GM13976 (cell line): Measurements from ENCODE around the gene CD274.

Source experiments
- DNase-seq: peaks from one replicate; pipeline ENCODE4 v3.0.0; 2012; ENCODE audit warnings: low spot score
- in situ Hi-C: fragments of 300-500 bp; cut with MboI; formaldehyde crosslinking; loops from one replicate; pipeline ENCODE4 v1.12.0; 2022; ENCODE audit warnings: low sequenced_read_pairs, mixed read lengths, inconsistent platforms; ENCODE audit not compliant: unreplicated experiment
- TF ChIP-seq, protein P1 (sequence below): IDR thresholded peaks from 2 replicates; pipeline ENCODE4 v1.5.1; 2012; ENCODE audit warnings: borderline replicate concordance, mild to moderate bottlenecking; ENCODE audit not compliant: insufficient read depth; ENCODE audit errors: extremely low read depth, missing control alignments, control extremely low read depth

CD274 gene

GRCh38 chr9:5421163-5421562, 29.2 kb upstream of the CD274 start:
- TF ChIP-seq, protein P1, sequence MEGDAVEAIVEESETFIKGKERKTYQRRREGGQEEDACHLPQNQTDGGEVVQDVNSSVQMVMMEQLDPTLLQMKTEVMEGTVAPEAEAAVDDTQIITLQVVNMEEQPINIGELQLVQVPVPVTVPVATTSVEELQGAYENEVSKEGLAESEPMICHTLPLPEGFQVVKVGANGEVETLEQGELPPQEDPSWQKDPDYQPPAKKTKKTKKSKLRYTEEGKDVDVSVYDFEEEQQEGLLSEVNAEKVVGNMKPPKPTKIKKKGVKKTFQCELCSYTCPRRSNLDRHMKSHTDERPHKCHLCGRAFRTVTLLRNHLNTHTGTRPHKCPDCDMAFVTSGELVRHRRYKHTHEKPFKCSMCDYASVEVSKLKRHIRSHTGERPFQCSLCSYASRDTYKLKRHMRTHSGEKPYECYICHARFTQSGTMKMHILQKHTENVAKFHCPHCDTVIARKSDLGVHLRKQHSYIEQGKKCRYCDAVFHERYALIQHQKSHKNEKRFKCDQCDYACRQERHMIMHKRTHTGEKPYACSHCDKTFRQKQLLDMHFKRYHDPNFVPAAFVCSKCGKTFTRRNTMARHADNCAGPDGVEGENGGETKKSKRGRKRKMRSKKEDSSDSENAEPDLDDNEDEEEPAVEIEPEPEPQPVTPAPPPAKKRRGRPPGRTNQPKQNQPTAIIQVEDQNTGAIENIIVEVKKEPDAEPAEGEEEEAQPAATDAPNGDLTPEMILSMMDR = no peak
- DNase-seq = no peak
- in situ Hi-C loops = loop anchor here (10.0 to 25.0 kb wide), 2 partner anchors 234 to 666 kb away; partner anchors contain the start of gene INSL6

DNA sequence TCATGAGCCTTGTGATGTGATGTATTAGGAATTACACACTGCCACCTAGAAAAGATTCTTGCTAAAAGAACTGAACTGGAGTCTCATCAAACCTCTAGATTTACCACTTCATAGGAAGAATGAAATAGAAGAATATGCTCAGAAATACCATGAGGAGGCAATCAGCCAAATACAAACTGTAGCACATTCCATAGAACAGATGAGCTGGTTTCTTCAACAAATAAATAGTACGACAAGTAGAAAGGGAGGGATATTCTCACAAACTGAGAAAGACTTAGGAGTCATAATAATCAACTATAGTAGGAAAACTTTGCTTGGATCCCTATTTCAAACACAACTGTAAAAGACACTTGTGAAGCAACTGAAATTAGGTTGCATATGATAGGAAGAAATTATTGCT, 28.1 kb upstream of the CD274 start:
- TF ChIP-seq, protein P1 = no peak
- in situ Hi-C loops = loop anchor here (10.0 to 25.0 kb wide), 2 partner anchors 235 to 667 kb away; partner anchors contain the start of gene INSL6
- DNase-seq = no peak

DNA sequence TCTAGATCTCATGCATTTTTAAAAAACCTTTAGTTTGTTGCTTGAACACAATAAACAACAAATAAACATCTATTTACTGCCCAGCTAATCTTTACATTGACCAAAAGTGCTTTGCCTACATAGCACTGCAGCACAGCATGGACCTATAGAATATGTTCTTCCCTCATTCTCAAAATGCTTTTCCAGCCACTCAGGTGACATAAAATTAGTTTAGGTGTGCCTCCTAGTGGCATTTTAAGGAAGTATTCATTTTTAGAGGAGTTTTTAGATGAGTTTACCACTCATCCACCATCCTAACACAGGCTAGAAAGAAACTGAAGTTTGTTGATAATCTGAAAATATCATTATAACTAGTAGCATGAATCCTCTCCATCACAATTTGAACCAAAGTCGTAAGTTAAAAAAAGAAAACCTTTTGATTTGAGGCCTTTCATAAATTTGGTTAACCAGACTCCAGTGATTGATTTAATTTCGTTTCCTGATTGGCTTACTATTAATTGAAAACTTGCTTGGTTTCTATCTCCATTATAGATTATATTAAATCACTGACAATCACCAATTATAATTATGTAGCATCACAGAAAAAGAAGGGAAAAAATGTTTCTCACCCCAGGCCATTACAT, 25.2 kb upstream of the CD274 start:
- TF ChIP-seq, protein P1 = no peak
- in situ Hi-C loops = loop anchor here (10.0 kb wide), 1 partner anchor 670 kb away; no protein-coding TSS in a partner anchor
- peak; percentile 41 for DNase-seq

GRCh38 chr9:5427005-5427404, 23.3 kb upstream of the CD274 start:
- in situ Hi-C loops = loop anchor here (10.0 kb wide), 1 partner anchor 672 kb away; no protein-coding TSS in a partner anchor
- TF ChIP-seq, protein P1 = no peak
- no peak for DNase-seq

- TF ChIP-seq, protein P1 = no peak
- DNase-seq = no peak
- in situ Hi-C loops = loop anchor here (10.0 kb wide), 1 partner anchor 673 kb away; no protein-coding TSS in a partner anchor
Observed at GRCh38 chr9:5428172-5428571, 22.2 kb upstream of the CD274 start.

- no peak for DNase-seq
Observed at GRCh38 chr9:5428794-5429528, 21.4 kb upstream of the CD274 start.

More at GRCh38 chr9:5428794-5429528, 21.4 kb upstream of the CD274 start:
- TF ChIP-seq, protein P1 = no peak
- in situ Hi-C loops = loop anchor here (10.0 kb wide), 1 partner anchor 674 kb away; no protein-coding TSS in a partner anchor
